Peyer's patch (tissue), 4 donors: ENCODE measurements around the gene GPR176. TPM values are rescaled to one million over a fixed set of nuclear protein-coding genes. Genes with fewer than 3 reads are reported as not detected.

Experiments used
- DNase-seq, 3 donors: peaks; one replicate each; pipeline ENCODE4 v3.0.0-alpha.2; 2017 to 2019
- H3K27ac ChIP-seq, 4 donors: fragments of 200-600 bp; sonication (generic); one replicate each; pipeline ENCODE4 v1.5.1; 2016 to 2019
- H3K27me3 ChIP-seq, 2 donors: fragments of 200-600 bp; sonication (generic); one replicate each; pipeline ENCODE4 v1.5.1; 2019
- H3K36me3 ChIP-seq, 3 donors: fragments of 200-600 bp; sonication (generic); one replicate each; pipeline ENCODE4 v1.5.1; 2016 to 2019
- H3K4me1 ChIP-seq, 4 donors: fragments of 200-600 bp; sonication (generic); one replicate each; pipeline ENCODE4 v1.5.1; 2016 to 2019
- H3K4me3 ChIP-seq, 4 donors: fragments of 200-600 bp; sonication (generic); 1 replicate in 3 of 4; 2 replicates in 1 of 4; pipeline ENCODE4 v1.5.1; 2016 to 2019; ENCODE audit warnings: mild to moderate bottlenecking in 1 of 4
- H3K9me3 ChIP-seq, 4 donors: fragments of 200-600 bp; sonication (generic); one replicate each; pipeline ENCODE4 v1.5.1; 2016 to 2019; ENCODE audit warnings: mild to moderate bottlenecking in 1 of 4
- CTCF ChIP-seq, 6 experiments: fragments of 450-650 bp in 4 of 6; fragments of 200-600 bp in 2 of 6; sonication (generic) in 1 of 6; IDR thresholded peaks; one replicate each; pipeline ENCODE4 v1.5.1; 2017 to 2019; ENCODE audit warnings: antibody characterized with exemption in 6 of 6, mild to moderate bottlenecking in 3 of 6, moderate library complexity in 1 of 6
- POLR2A ChIP-seq, 2 donors: fragments of 450-650 bp; IDR thresholded peaks; one replicate each; pipeline ENCODE4 v1.5.1; 2017; ENCODE audit warnings: antibody characterized with exemption in 2 of 2, mild to moderate bottlenecking in 2 of 2, moderate library complexity in 2 of 2
- total RNA-seq, 4 donors: library from RNA; depleted of rRNA; stranded (reverse); fragments of >200 nt; gene quantifications; one replicate each; pipeline ENCODE4 v1.1.0, GENCODE V29; 2016

GPR176 gene
- total RNA-seq, 4 donors from 2014 or later, result 0.88 to 4.3 (median 3.1) TPM

DNA sequence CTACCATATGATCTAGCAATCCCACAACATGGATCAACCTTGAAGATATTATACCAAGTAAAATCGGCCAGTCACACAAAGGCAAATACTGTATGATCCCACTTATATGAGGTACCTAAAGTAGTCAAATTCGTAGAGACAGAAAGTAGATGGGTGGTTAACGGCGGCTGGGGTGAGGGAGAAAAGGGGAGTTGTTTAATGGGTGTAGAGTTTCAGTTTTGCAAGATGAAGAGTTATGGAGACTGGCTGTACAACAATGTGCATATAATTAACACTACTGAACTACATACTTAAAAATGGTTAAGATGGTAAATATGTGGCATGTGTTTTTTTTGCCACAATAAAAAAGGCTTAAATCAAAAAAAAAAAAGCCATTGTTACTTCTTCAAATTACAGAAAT lies 60.4 kb downstream of the GPR176 start:
- H3K36me3 ChIP-seq, result no peaks in the 10 kb centered on the region
- DNase-seq, result no peak
- no peaks in the 10 kb centered on the region for H3K9me3 ChIP-seq
- H3K27ac ChIP-seq, result no peak overlapping the region
- H3K4me3 ChIP-seq, result no peak overlapping the region
- TF ChIP-seq CTCF (IDR thresholded peaks at IDR 0.05) (no peak), POLR2A (IDR thresholded peaks at IDR 0.05) (no peak)
- no peaks in the 10 kb centered on the region for H3K4me1 ChIP-seq
- H3K27me3 ChIP-seq, result no peaks in the 10 kb centered on the region

- no peak overlapping the region for H3K4me3 ChIP-seq
- H3K4me1 ChIP-seq, result no peaks in the 10 kb centered on the region
- no peak for DNase-seq
- H3K9me3 ChIP-seq, result no peaks in the 10 kb centered on the region
- H3K36me3 ChIP-seq, result no peaks in the 10 kb centered on the region
- H3K27me3 ChIP-seq, result no peaks in the 10 kb centered on the region
- no peak overlapping the region for H3K27ac ChIP-seq
- TF ChIP-seq POLR2A (IDR thresholded peaks at IDR 0.05), result no peak
- TF ChIP-seq CTCF (IDR thresholded peaks at IDR 0.05), result no peak
Observed at GRCh38 chr15:39857132-39857531, 62.9 kb downstream of the GPR176 start.

- Histone ChIP-seq H3K4me3 (no peak overlapping the region), H3K4me1 (peaks cover 0 to 4% (median 0%) of the 10 kb centered on the region in 4 donors), H3K36me3 (no peaks in the 10 kb centered on the region), H3K27me3 (no peaks in the 10 kb centered on the region), H3K27ac (no peak overlapping the region), H3K9me3 (no peaks in the 10 kb centered on the region)
- DNase-seq, result no peak
- TF ChIP-seq CTCF (IDR thresholded peaks at IDR 0.05) (no peak), POLR2A (IDR thresholded peaks at IDR 0.05) (no peak)
Observed at GRCh38 chr15:39856357-39856756, 63.7 kb downstream of the GPR176 start.

DNA sequence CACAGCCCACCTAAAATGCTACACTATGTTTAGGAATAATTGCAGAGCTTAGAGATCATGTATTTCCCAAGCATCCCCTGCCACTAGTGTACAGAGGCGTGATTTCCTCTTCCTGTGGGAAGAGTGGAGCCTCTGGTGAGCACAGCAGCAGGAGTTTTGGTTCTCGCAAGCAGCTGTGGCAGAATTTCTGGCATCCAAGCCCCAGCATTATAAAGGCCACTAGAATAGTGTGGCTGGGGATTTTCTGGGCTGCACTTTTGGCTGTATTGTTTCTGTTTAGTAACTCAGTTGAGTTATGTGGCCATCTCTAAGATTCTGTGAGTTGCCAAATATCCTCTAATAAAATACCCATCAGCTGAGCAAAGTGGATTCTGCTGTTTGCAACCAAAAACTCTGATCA lies 64.7 kb downstream of the GPR176 start:
- TF ChIP-seq POLR2A (IDR thresholded peaks at IDR 0.05) (no peak), CTCF (IDR thresholded peaks at IDR 0.05) (no peak)
- no peak overlapping the region for H3K27ac ChIP-seq
- DNase-seq, result no peak
- H3K4me3 ChIP-seq, result no peak overlapping the region
- H3K27me3 ChIP-seq, result no peaks in the 10 kb centered on the region
- no peaks in the 10 kb centered on the region for H3K9me3 ChIP-seq
- peaks cover 0 to 4% (median 0%) of the 10 kb centered on the region in 4 donors for H3K4me1 ChIP-seq
- no peaks in the 10 kb centered on the region for H3K36me3 ChIP-seq

DNA sequence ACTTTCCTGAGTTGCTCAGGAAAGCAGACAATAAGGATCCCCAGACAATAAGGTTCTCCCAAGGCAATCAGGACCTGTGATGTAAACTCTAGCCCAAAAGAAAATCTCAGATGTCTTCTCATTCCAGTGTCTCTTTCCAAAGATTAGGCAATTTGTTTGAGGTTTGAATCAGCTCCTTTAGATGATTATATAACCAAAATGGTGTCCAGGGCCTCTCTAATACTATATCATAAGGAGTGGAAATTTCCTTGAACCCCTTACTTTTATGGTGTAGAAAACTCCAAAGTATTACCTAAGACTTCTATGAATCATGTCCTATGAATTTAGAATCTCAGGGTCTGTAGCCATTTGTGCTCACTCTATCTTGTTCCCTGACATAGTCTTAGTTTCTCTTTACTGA lies 65.9 kb downstream of the GPR176 start:
- H3K36me3 ChIP-seq, result no peaks in the 10 kb centered on the region
- no peak overlapping the region for H3K4me3 ChIP-seq
- H3K9me3 ChIP-seq, result no peaks in the 10 kb centered on the region
- H3K27ac ChIP-seq, result no peak overlapping the region
- no peaks in the 10 kb centered on the region for H3K27me3 ChIP-seq
- no peak for TF ChIP-seq POLR2A (IDR thresholded peaks at IDR 0.05)
- no peak for TF ChIP-seq CTCF (IDR thresholded peaks at IDR 0.05)
- no peak for DNase-seq
- peaks cover 0 to 4% (median 0%) of the 10 kb centered on the region in 4 donors for H3K4me1 ChIP-seq

GRCh38 chr15:39852250-39852649 lies 67.8 kb downstream of the GPR176 start:
- TF ChIP-seq POLR2A (IDR thresholded peaks at IDR 0.05) (no peak), CTCF (IDR thresholded peaks at IDR 0.05) (no peak)
- Histone ChIP-seq H3K27ac (no peak overlapping the region), H3K9me3 (no peaks in the 10 kb centered on the region), H3K27me3 (no peaks in the 10 kb centered on the region), H3K36me3 (no peaks in the 10 kb centered on the region), H3K4me1 (peaks cover 0 to 4% (median 0%) of the 10 kb centered on the region in 4 donors), H3K4me3 (no peak overlapping the region)
- DNase-seq, result no peak
